SK-N-SH (cell line): ENCODE data around the gene FIBIN.
"Not testable (repeated sequence)": the region's sequence is repeated elsewhere in the genome, so short reads cannot be mapped to it uniquely, and the experiment has no call there.

ENCODE experiments used
- CTCF ChIP-seq: fragments of 200-600 bp; sonication (generic); IDR thresholded peaks from 2 replicates; pipeline ENCODE4 v1.6.1; 2017; ENCODE audit warnings: antibody characterized with exemption, mild to moderate bottlenecking, moderate library complexity
- MAX ChIP-seq: IDR thresholded peaks from 2 replicates; pipeline ENCODE4 v1.4.0; 2012; ENCODE audit warnings: low read depth
- MXI1 ChIP-seq: IDR thresholded peaks from 2 replicates; pipeline ENCODE4 v1.6.1; 2012; ENCODE audit warnings: mild to moderate bottlenecking, low read depth, low read length, improper control_type of control experiment
- NFIC ChIP-seq: IDR thresholded peaks from 2 replicates; pipeline ENCODE4 v1.4.0; 2012; ENCODE audit warnings: borderline replicate concordance
- NRF1 ChIP-seq: IDR thresholded peaks from 2 replicates; pipeline ENCODE4 v1.6.1; 2012; ENCODE audit warnings: low read depth, mild to moderate bottlenecking, low read length
- PBX3 ChIP-seq: IDR thresholded peaks from 2 replicates; pipeline ENCODE4; 2012
- POLR2AphosphoS5 ChIP-seq: IDR thresholded peaks from 2 replicates; pipeline ENCODE4 v1.6.1; 2012; ENCODE audit warnings: low read depth, low read length
- RAD21 ChIP-seq: IDR thresholded peaks from 2 replicates; pipeline ENCODE4 v1.6.1; 2012; ENCODE audit warnings: mild to moderate bottlenecking, low read length
- REST ChIP-seq: IDR thresholded peaks from 2 replicates; pipeline ENCODE4 v1.6.1; 2012; ENCODE audit warnings: mild to moderate bottlenecking, low read depth, low read length, moderate library complexity
- RXRA ChIP-seq: IDR thresholded peaks from 2 replicates; pipeline ENCODE4 v1.4.0; 2012; ENCODE audit warnings: low read depth, mild to moderate bottlenecking, borderline replicate concordance
- SMC3 ChIP-seq: IDR thresholded peaks from 2 replicates; pipeline ENCODE4 v1.6.1; 2012; ENCODE audit warnings: low read depth, low read length, improper control_type of control experiment
- TEAD4 ChIP-seq: IDR thresholded peaks from 2 replicates; pipeline ENCODE4 v1.4.0; 2012; ENCODE audit warnings: mild to moderate bottlenecking, borderline replicate concordance; ENCODE audit not compliant: insufficient read depth
- USF2 ChIP-seq: fragments of 150-350 bp; IDR thresholded peaks from 2 replicates; pipeline ENCODE4 v1.6.1; 2017; ENCODE audit warnings: antibody characterized with exemption, low read length, low read depth, borderline replicate concordance
- ZBTB33 ChIP-seq: IDR thresholded peaks from 2 replicates; pipeline ENCODE4 v1.4.0; 2012; ENCODE audit warnings: low read depth, borderline replicate concordance

GRCh38 chr11:26964847-26965485 is 28.9 kb upstream of the FIBIN start:
- TF ChIP-seq CTCF, POLR2AphosphoS5, TEAD4, ZBTB33, USF2, NFIC, MXI1, NRF1, REST, MAX, RAD21, SMC3, RXRA, PBX3: not testable (repeated sequence)
